Stimulated activated CD8-positive, alpha-beta memory T cell treated with anti-CD3 and anti-CD28 coated beads, Interleukin-15, amount 100 ng/mL, for 1 hour (primary cell): ENCODE results near the gene PDGFA.

Experiments
- DNase-seq: peaks from one replicate; pipeline ENCODE4 v3.0.0-alpha.2; 2020; ENCODE audit warnings: low read depth

PDGFA gene

GRCh38 chr7:503575-504111, 16.0 kb downstream of the PDGFA start:
- no peak for DNase-seq

GRCh38 chr7:502296-502695, 17.4 kb downstream of the PDGFA start:
- no peak for DNase-seq

DNA sequence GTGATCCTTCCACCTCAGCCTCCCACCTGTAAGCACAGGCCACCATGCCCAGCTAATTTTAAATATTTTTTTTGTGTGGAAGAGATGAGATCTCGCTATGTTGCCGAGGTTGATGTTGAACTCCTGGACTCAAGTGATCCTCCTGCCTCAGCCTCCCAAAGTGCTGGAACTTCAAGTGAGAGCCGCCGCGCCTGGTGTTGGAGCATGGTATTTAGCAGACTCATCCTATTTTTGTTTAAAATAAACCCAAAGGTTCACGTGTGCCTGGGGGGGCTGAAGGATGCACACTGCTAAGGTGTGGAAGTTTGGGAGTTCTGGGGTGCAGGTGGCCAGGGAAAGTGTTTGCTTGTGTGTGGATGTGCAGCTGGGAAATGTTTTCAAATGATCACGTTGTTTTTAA, 18.1 kb downstream of the PDGFA start:
- no peak for DNase-seq

DNA sequence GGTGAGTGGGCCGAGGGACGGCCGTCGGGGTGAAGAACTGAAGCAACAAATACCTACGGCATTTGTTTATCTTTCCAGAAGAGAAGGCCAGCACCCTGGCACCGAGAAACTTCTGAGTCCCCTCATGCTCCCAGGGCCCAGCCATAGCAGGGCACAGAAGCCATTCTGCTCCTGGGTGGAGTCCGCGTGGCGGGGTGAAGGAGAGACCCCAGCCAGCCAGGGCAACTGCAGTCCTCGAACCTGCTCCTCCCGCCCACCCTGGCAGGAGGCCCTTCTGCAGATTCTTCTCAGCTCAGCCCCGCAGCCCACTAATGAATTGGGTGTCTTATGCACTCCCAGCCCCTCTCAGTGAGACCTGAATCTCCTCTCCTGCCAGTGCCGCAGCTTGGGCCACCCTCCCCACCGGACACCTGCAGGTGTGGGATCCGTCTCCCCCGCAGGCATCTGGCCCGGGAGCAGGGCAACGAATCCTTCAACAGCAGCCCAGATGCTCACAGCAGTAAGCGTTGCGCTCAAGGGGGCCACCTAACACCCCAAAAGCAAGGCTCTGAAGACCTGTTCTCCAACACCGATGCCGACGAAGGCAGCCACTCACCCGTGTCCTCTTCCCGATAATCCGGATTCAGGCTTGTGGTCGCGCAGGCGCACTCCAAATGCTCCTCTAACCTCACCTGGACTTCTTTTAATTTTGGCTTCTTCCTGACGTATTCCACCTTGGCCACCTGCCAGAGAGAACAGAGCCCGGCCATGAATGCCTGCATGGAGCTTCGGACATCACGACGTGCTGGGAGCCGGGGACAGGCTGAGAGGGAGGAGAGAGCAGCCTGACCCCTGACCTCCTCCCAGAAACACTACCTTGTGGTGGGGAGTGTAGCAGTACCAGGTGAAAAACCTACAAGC, 18.9 kb downstream of the PDGFA start:
- DNase-seq, result no peak

GRCh38 chr7:499853-500485, 19.7 kb downstream of the PDGFA start:
- DNase-seq, result no peak

GRCh38 chr7:498678-499641, 20.7 kb downstream of the PDGFA start:
- DNase-seq, result no peak

GRCh38 chr7:497946-498655, 21.5 kb downstream of the PDGFA start:
- no peak for DNase-seq

DNA sequence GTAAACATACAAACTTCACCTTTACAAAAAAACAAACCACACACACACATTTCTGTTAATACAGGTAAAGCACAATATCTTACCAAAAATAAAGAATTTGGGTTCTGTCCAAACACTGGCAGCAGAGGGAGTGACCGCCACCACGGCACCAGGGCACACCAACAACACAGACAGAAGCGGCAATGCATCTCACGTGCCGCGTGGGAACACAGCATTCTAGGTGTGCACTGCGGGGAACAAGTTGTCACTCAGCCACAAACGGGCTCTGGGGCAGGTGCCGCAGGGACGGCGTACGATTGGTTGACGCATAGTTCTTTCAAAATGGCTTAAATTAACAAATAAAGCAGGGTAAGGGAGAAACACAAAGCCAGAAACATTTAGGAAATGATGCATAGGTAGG, 22.3 kb downstream of the PDGFA start:
- no peak for DNase-seq

DNA sequence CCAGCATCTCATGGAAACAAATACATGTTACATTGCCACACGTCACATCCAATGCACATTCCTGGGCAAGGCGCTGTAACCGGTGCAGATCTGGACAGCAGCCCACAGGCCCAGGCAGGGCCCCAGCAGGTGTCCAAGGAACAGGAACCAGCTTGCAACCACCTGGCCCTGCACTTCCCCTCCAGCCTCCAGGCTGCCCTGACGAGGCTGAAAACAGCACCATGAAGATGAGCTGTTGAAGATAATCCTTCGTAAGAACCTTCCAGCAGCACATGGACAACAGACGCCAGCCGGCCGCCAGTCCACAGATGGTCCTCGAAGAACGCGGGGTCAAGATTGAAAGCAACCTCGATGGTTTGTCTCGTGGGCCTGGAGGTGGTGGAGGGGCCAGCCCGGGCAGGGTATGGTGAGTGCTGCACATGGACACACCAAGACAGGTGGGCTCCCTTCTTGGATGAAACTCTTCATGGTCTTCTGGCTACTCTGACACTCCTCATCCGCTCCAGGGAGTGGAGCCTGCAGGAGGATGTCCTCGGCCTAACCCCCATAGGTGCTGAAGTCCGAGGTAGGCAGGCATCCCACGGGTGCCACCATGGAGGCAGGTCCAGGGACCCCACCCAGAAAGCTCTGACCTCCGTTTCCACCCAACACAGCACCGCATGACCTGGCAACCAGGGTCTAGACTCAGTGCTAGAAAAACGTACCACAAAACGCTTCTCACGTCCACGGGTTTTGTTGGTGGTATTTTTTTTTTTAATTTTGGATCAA, 22.9 kb downstream of the PDGFA start:
- no peak for DNase-seq

- DNase-seq, result no peak
These were observed 23.8 kb downstream of the PDGFA start for GRCh38 chr7:495761-496321.

GRCh38 chr7:495326-495725, 24.3 kb downstream of the PDGFA start:
- no peak for DNase-seq

DNA sequence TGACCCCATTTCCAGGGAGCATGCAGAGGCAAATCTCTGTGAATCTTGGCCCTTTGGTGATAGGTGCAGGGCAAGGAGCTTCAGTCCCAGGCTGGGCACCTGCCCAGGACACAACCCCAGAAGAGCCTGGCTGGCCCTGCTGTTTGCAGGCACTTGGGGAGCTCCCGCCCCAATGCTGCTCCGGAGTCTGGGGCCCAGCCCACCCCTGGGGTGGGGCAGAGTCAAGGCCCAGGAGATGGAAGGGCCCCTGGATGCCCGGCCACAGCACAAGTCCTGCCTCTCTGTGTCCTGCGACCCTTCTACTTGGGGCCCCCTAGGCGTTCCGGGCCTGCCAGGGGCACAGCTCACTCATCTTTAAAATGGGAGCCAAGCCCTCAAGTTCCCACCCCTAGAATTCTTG, 24.7 kb downstream of the PDGFA start:
- no peak for DNase-seq

DNA sequence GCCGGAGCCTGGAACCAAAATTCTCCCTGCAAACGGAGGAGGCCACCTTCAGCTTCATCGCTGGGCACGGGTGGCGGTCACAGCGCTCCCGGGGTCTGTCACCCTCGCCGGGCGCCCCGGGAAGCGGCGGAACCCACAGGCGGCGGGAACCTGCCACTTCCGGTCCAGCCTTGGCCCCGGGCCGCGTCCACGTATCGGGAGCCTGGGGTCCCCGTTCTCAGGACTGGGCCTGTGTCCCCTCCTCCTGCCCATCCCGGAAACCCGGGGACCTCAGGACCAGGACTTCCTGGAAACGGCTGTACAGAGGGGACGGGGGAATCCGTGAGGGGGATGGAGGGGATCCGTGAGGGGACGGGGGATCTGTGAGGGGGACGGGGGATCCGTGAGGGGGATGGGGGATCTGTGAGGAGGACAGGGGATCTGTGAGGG, 25.4 kb downstream of the PDGFA start:
- DNase-seq, result no peak

- DNase-seq, result no peak
These were observed 25.9 kb downstream of the PDGFA start for GRCh38 chr7:493661-494251.

- no peak for DNase-seq
These were observed 27.0 kb downstream of the PDGFA start for GRCh38 chr7:492714-493065.

GRCh38 chr7:491958-492713, 27.5 kb downstream of the PDGFA start:
- DNase-seq, result no peak

GRCh38 chr7:491292-491957, 28.2 kb downstream of the PDGFA start:
- DNase-seq, result no peak

DNA sequence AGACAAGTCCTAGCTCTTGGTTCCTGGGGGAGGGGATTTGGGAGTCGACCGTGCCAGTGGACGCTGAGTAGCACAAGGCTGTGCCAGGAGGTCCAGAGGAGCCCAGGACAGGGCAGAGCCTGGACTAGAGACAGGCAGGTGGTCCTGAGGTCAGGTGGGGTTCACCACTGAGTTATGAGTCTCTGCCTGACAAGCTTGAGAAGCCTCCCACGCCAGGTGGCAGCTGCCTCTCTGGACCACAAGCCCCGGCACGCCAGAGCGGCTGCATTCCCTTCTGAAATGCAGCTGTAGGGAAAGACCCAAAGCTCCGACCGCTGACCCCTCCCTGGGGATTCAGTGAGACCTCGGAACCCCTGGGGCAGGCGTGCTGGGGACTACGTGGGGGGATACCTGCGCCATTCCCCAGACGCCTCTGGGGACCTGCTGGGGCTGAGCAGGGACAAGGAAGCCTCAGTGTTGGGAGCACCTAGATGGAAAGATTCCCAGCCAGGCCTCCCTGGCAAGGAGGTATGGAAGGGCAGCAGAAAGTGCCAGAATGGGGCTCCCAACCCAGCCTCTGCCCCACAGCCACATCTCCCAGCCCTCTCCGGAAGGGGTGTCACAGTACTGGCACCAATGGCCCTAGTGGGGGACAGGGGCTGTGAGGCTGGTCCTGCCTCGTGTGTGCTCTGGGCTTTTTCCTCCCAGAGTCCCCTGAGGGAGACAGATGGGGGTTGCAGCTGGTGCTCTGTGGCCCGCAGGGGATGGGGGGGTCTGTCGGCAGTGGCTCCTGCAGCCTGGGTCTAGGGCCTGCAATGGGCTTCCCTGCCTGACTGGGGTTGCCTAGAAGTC, 29.0 kb downstream of the PDGFA start:
- no peak for DNase-seq
